Calu3 (cell line): Measurements from ENCODE around the gene FPR1. TPM values are rescaled to one million over a fixed set of nuclear protein-coding genes. Genes with fewer than 3 reads are reported as not detected.

ENCODE experiments used
- BruUV-seq: library from RNA; stranded (reverse); fragments of 400-500 nt; replicated peaks from 2 replicates; lab custom pipeline; 2021; lab: Mats Ljungman, UMichigan
- CTCF ChIA-PET: fragments of 300-600 bp; sonication (Branson Sonifier 250); formaldehyde crosslinking; loops from one replicate; lab custom pipeline; 2022; ENCODE audit warnings: antibody characterized with exemption; lab: Charles Lee
- DNase-seq: peaks from one replicate; pipeline ENCODE4 v3.0.0; 2022
- H3K27ac Mint-ChIP-seq: one replicate; pipeline ENCODE4 v1.8.0; 2022; ENCODE audit warnings: mixed read lengths; ENCODE audit not compliant: unreplicated experiment
- H3K27me3 Mint-ChIP-seq: one replicate; pipeline ENCODE4 v1.8.0; 2022; ENCODE audit warnings: mixed read lengths; ENCODE audit not compliant: unreplicated experiment
- H3K36me3 Mint-ChIP-seq: one replicate; pipeline ENCODE4 v1.8.0; 2022; ENCODE audit warnings: mild to moderate bottlenecking, moderate library complexity, mixed read lengths; ENCODE audit not compliant: insufficient read depth, unreplicated experiment
- H3K4me1 Mint-ChIP-seq: one replicate; pipeline ENCODE4 v1.8.0; 2022; ENCODE audit warnings: mild to moderate bottlenecking, low read depth, mixed read lengths; ENCODE audit not compliant: unreplicated experiment
- H3K4me3 Mint-ChIP-seq: one replicate; pipeline ENCODE4 v1.8.0; 2022; ENCODE audit warnings: mild to moderate bottlenecking, low read depth, moderate library complexity, mixed read lengths; ENCODE audit not compliant: unreplicated experiment
- H3K9me3 Mint-ChIP-seq: one replicate; pipeline ENCODE4 v1.8.0; 2022; ENCODE audit warnings: low read depth, mixed read lengths; ENCODE audit not compliant: unreplicated experiment
- CTCF ChIP-seq: fragments of 200-600 bp; IDR thresholded peaks from one replicate; pipeline ENCODE4 v1.8.0; 2022; ENCODE audit warnings: antibody characterized with exemption; ENCODE audit not compliant: unreplicated experiment
- intact Hi-C: fragments of 100-400 bp; cut with micrococcal nuclease; formaldehyde crosslinking; loops from one replicate; pipeline ENCODE4 v1.10.0; 2022; ENCODE audit not compliant: unreplicated experiment
- total RNA-seq: library from RNA; stranded (reverse); gene quantifications from 2 replicates; pipeline ENCODE4 v1.2.3, GENCODE V29; 2022

Gene FPR1
- total RNA-seq, 1 experiment from 2014 or later: not detected

GRCh38 chr19:51766461-51766860, 14.8 kb upstream of the FPR1 start:
- Mint-ChIP-seq H3K4me1 (no peaks in the 10 kb centered on the region), H3K27ac (no peak overlapping the region), H3K36me3 (no peaks in the 10 kb centered on the region), H3K27me3 (peaks cover 29% of the 10 kb centered on the region), H3K4me3 (no peak overlapping the region), H3K9me3 (peaks cover 17% of the 10 kb centered on the region)
- DNase-seq: no peak
- CTCF ChIA-PET: no interaction called here
- intact Hi-C loops: no loop called here
- no TSS peak for BruUV-seq
- TF ChIP-seq CTCF: no peak

GRCh38 chr19:51765086-51765485, 13.4 kb upstream of the FPR1 start:
- BruUV-seq: no TSS peak
- no peak for TF ChIP-seq CTCF
- peaks cover 28% of the 10 kb centered on the region for H3K27me3 Mint-ChIP-seq
- peaks cover 17% of the 10 kb centered on the region for H3K9me3 Mint-ChIP-seq
- CTCF ChIA-PET: interaction anchor here (0.6 kb wide), 1 partner anchor 13 kb away, joined by 3 read pairs; no protein-coding TSS in a partner anchor
- H3K4me3 Mint-ChIP-seq: no peak overlapping the region
- H3K4me1 Mint-ChIP-seq: no peaks in the 10 kb centered on the region
- intact Hi-C loops: no loop called here
- no peak overlapping the region for H3K27ac Mint-ChIP-seq
- no peaks in the 10 kb centered on the region for H3K36me3 Mint-ChIP-seq
- no peak for DNase-seq

GRCh38 chr19:51761696-51762095, 10.0 kb upstream of the FPR1 start:
- Mint-ChIP-seq H3K4me1 (no peaks in the 10 kb centered on the region), H3K27ac (no peak overlapping the region), H3K36me3 (no peaks in the 10 kb centered on the region), H3K9me3 (peaks cover 20% of the 10 kb centered on the region), H3K4me3 (no peak overlapping the region), H3K27me3 (peaks cover 28% of the 10 kb centered on the region)
- CTCF ChIA-PET: no interaction called here
- intact Hi-C loops: no loop called here
- BruUV-seq: no TSS peak
- TF ChIP-seq CTCF: no peak
- no peak for DNase-seq

GRCh38 chr19:51760697-51761356, 9.1 kb upstream of the FPR1 start, which contains the start of gene FPR2:
TSS of gene FPR2 (plus strand) at chr19:51761180. CDS start at chr19:51768659, 7,479 bp downstream.
- TF ChIP-seq CTCF: no peak
- Mint-ChIP-seq H3K27me3 (peaks cover 28% of the 10 kb centered on the region), H3K27ac (no peak within 1 kb of the TSS), H3K4me1 (no peaks in the 10 kb centered on the region), H3K36me3 (no peaks in the 10 kb centered on the region), H3K4me3 (no peak within 1 kb of the TSS), H3K9me3 (peaks cover 21% of the 10 kb centered on the region)
- no peak for DNase-seq
- intact Hi-C loops: no loop called here
- BruUV-seq: no TSS peak
- CTCF ChIA-PET: no interaction called here
